C4-2B (cell line): ENCODE measurements around the gene CEP72.
"Not testable (repeated sequence)": the region's sequence is repeated elsewhere in the genome, so short reads cannot be mapped to it uniquely, and the experiment has no call there.

Experiments used
- CTCF ChIP-seq: fragments of 450-650 bp; conservative IDR thresholded peaks from 2 replicates; pipeline ENCODE4 v1.5.1; 2017; ENCODE audit warnings: mild to moderate bottlenecking
- ZFX ChIP-seq: fragments of 450-650 bp; IDR thresholded peaks from 2 replicates; pipeline ENCODE4 v1.6.1; 2017

GRCh38 chr5:693271-694041 lies 81.3 kb downstream of the CEP72 start, which contains the start of gene TPPP:
- TF ChIP-seq CTCF = not testable (repeated sequence)
- TF ChIP-seq ZFX = peak; percentile 62
